HepG2 (cell line): ENCODE data around the gene DNAJC4. TPM values are rescaled to one million over a fixed set of nuclear protein-coding genes. Genes with fewer than 3 reads are reported as not detected.
A peak's percentile ranks its signal among the peaks of the same experiment; 100 is the strongest.

Experiments used
- DBP ChIP-seq: sonication (generic); formaldehyde crosslinking; IDR thresholded peaks from 2 replicates; pipeline ENCODE4 v1.4.0; 2020; ENCODE audit warnings: missing genetic modification reagents; ENCODE audit errors: not compliant biosample characterization
- ELF1 ChIP-seq: sonication (generic); formaldehyde crosslinking; IDR thresholded peaks from 2 replicates; pipeline ENCODE4 v1.4.0; 2020; ENCODE audit warnings: missing genetic modification reagents
- FOXO4 ChIP-seq: sonication (generic); formaldehyde crosslinking; conservative IDR thresholded peaks from 2 replicates; pipeline ENCODE4 v1.8.1; 2023; ENCODE audit warnings: missing genetic modification reagents
- PAXIP1 ChIP-seq: sonication (generic); formaldehyde crosslinking; conservative IDR thresholded peaks from 2 replicates; pipeline ENCODE4 v1.4.0; 2020; ENCODE audit warnings: mild to moderate bottlenecking, missing genetic modification reagents, moderate library complexity
- SETDB1 ChIP-seq: sonication (generic); formaldehyde crosslinking; IDR thresholded peaks from 2 replicates; pipeline ENCODE4 v1.5.1; 2020; ENCODE audit warnings: missing genetic modification reagents, mild to moderate bottlenecking, borderline replicate concordance
- THAP7 ChIP-seq: sonication (generic); formaldehyde crosslinking; IDR thresholded peaks from 2 replicates; pipeline ENCODE4 v1.8.1; 2023; ENCODE audit warnings: mild to moderate bottlenecking, missing genetic modification reagents
- UBTF ChIP-seq: sonication (generic); formaldehyde crosslinking; IDR thresholded peaks from 2 replicates; pipeline ENCODE4 v1.4.0; 2020; ENCODE audit warnings: mild to moderate bottlenecking, missing genetic modification reagents
- ZMAT3 ChIP-seq: sonication (generic); formaldehyde crosslinking; conservative IDR thresholded peaks from 2 replicates; pipeline ENCODE4 v1.7.0; 2021; ENCODE audit warnings: missing genetic modification reagents
- ZMYM3 ChIP-seq: sonication (generic); formaldehyde crosslinking; IDR thresholded peaks from 2 replicates; pipeline ENCODE4 v1.5.1; 2020; ENCODE audit warnings: mild to moderate bottlenecking, missing genetic modification reagents
- ZNF24 ChIP-seq: fragments of 450-650 bp; IDR thresholded peaks from 2 replicates; pipeline ENCODE4 v1.6.1; 2017; ENCODE audit warnings: antibody characterized with exemption, mild to moderate bottlenecking
- ZNF281 ChIP-seq: sonication (generic); formaldehyde crosslinking; IDR thresholded peaks from 2 replicates; pipeline ENCODE4 v1.4.0; 2020; ENCODE audit warnings: missing genetic modification reagents, borderline replicate concordance
- ZNF567 ChIP-seq: sonication (generic); formaldehyde crosslinking; IDR thresholded peaks from 2 replicates; pipeline ENCODE4 v1.8.1; 2023; ENCODE audit warnings: mild to moderate bottlenecking, missing genetic modification reagents, borderline replicate concordance
- ZNF580 ChIP-seq: IDR thresholded peaks from 2 replicates; pipeline ENCODE4 v1.6.1; 2016; ENCODE audit warnings: low read depth, borderline replicate concordance
- ZNF747 ChIP-seq: sonication (generic); formaldehyde crosslinking; IDR thresholded peaks from 2 replicates; pipeline ENCODE4 v1.8.1; 2023; ENCODE audit warnings: missing genetic modification reagents, mild to moderate bottlenecking, borderline replicate concordance
- polyA plus RNA-seq, 8 experiments: library from polyadenylated mRNA; depleted of rRNA in 3 of 8; stranded (reverse) in 7 of 8; unstranded in 1 of 8; fragments of >200 nt; fragmentation: Illumina TruSeq in 4 of 8; extraction: Trizol in 4 of 8; gene quantifications; 2 replicates each; pipeline versions ENCODE4 v1.2.1 to v1.2.3, GENCODE V29; 2011 to 2016; ENCODE audit warnings: low read depth in 4 of 8, missing spikeins in 1 of 8, mixed read lengths in 1 of 8; ENCODE audit not compliant: insufficient read depth in 1 of 8
- total RNA-seq, 5 experiments: library from RNA; depleted of rRNA; stranded (reverse); fragments of >200 nt; fragmentation: Illumina TruSeq; extraction: Trizol; gene quantifications; 2 replicates each; pipeline ENCODE4 v1.2.3, GENCODE V29; 2016; ENCODE audit warnings: low read depth in 1 of 5

Gene DNAJC4
- total and polyA plus RNA-seq, 2 of the 13 experiments (the other 11 are each of a cell fraction or from before 2014, with no cell fraction given): 10.3 to 60.8 TPM

GRCh38 chr11:64241491-64242374, 11.4 kb downstream of the DNAJC4 start (continued):
- TF ChIP-seq ZNF281 (CRISPR knock-in tag) (peak; percentile 18; the same call in 1 of the 2 replicates), FOXO4 (CRISPR knock-in tag) (no peak), THAP7 (CRISPR knock-in tag) (0 out of 2 replicates have a peak, but pooled peaks have one; percentile 73), SETDB1 (no peak), ZMAT3 (CRISPR knock-in tag) (0 out of 2 replicates have a peak, but pooled peaks have one; percentile 39), DBP (no peak), ELF1 (CRISPR knock-in tag) (no peak), PAXIP1 (no peak; the same call in 1 of the 2 replicates), ZMYM3 (CRISPR knock-in tag) (no peak), ZNF567 (CRISPR knock-in tag) (no peak), UBTF (peak; percentile 63), ZNF24 (no peak), ZNF747 (CRISPR knock-in tag) (peak; percentile 33), ZNF580 (CRISPR knock-in tag) (0 out of 2 replicates have a peak, but pooled peaks have one; percentile 26)
